Thoracic aorta (tissue), 2 donors: Measurements from ENCODE around the gene CTDSPL. TPM values are rescaled to one million over a fixed set of nuclear protein-coding genes. Genes with fewer than 3 reads are reported as not detected.

Source experiments
- ATAC-seq: fragments of 150-250 bp; one replicate; pipeline ENCODE4 v1.8.0; 2017; ENCODE audit warnings: low read depth; ENCODE audit not compliant: insufficient number of reproducible peaks, low FRiP score
- DNase-seq: peaks from one replicate; pipeline ENCODE4 v3.0.0-alpha.2; 2020; ENCODE audit warnings: low spot score
- H3K27ac ChIP-seq, 2 donors: fragments of 200-600 bp; sonication (generic); 1 replicate in 1 of 2; 2 replicates in 1 of 2; pipeline ENCODE4 v1.5.1; 2016; ENCODE audit warnings: mild to moderate bottlenecking in 2 of 2, moderate library complexity in 2 of 2
- H3K27me3 ChIP-seq: fragments of 200-600 bp; sonication (generic); replicated peaks from 2 replicates; pipeline ENCODE4 v1.6.0; 2016; ENCODE audit warnings: mild to moderate bottlenecking; ENCODE audit not compliant: insufficient read depth
- H3K36me3 ChIP-seq: fragments of 200-600 bp; sonication (generic); one replicate; pipeline ENCODE4 v1.5.1; 2016
- H3K4me1 ChIP-seq, 2 donors: fragments of 200-600 bp; sonication (generic); 1 replicate in 1 of 2; 2 replicates in 1 of 2; pipeline versions ENCODE4 v1.5.1 to v1.6.0; 2016; ENCODE audit warnings: low read depth in 2 of 2, mild to moderate bottlenecking in 1 of 2; ENCODE audit not compliant: control insufficient read depth in 1 of 2
- H3K4me3 ChIP-seq: fragments of 200-600 bp; sonication (generic); 2 replicates; pipeline ENCODE4 v1.5.1; 2016; ENCODE audit warnings: mild to moderate bottlenecking
- H3K9me3 ChIP-seq: fragments of 200-600 bp; sonication (generic); 2 replicates; pipeline ENCODE4 v1.5.1; 2016
- total RNA-seq, 2 donors: library from RNA; depleted of rRNA; stranded (reverse); fragments of >200 nt; gene quantifications; one replicate each; pipeline versions ENCODE4 v1.1.0 to v1.2.3, GENCODE V29; 2016
- TF ChIP-seq, protein P1 (sequence below): fragments of 200-600 bp; sonication (generic); IDR thresholded peaks from one replicate; pipeline ENCODE4 v1.5.1; 2019; ENCODE audit warnings: antibody characterized with exemption

CTDSPL gene
- total RNA-seq, 2 donors from 2014 or later: 55.0 to 59.6 TPM

GRCh38 chr3:37957539-37957936 is 95.9 kb downstream of the CTDSPL start:
- peaks cover 8% of the 10 kb centered on the region for H3K36me3 ChIP-seq
- H3K4me3 ChIP-seq: no peak overlapping the region
- TF ChIP-seq, protein P1, sequence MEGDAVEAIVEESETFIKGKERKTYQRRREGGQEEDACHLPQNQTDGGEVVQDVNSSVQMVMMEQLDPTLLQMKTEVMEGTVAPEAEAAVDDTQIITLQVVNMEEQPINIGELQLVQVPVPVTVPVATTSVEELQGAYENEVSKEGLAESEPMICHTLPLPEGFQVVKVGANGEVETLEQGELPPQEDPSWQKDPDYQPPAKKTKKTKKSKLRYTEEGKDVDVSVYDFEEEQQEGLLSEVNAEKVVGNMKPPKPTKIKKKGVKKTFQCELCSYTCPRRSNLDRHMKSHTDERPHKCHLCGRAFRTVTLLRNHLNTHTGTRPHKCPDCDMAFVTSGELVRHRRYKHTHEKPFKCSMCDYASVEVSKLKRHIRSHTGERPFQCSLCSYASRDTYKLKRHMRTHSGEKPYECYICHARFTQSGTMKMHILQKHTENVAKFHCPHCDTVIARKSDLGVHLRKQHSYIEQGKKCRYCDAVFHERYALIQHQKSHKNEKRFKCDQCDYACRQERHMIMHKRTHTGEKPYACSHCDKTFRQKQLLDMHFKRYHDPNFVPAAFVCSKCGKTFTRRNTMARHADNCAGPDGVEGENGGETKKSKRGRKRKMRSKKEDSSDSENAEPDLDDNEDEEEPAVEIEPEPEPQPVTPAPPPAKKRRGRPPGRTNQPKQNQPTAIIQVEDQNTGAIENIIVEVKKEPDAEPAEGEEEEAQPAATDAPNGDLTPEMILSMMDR: no peak
- no peaks in the 10 kb centered on the region for H3K27me3 ChIP-seq
- H3K4me1 ChIP-seq: peaks cover 18 to 38% of the 10 kb centered on the region in 2 donors
- peak overlapping the region; percentile 69 to 76 for H3K27ac ChIP-seq
- H3K9me3 ChIP-seq: no peaks in the 10 kb centered on the region
- no peak for ATAC-seq
- no peak for DNase-seq

DNA sequence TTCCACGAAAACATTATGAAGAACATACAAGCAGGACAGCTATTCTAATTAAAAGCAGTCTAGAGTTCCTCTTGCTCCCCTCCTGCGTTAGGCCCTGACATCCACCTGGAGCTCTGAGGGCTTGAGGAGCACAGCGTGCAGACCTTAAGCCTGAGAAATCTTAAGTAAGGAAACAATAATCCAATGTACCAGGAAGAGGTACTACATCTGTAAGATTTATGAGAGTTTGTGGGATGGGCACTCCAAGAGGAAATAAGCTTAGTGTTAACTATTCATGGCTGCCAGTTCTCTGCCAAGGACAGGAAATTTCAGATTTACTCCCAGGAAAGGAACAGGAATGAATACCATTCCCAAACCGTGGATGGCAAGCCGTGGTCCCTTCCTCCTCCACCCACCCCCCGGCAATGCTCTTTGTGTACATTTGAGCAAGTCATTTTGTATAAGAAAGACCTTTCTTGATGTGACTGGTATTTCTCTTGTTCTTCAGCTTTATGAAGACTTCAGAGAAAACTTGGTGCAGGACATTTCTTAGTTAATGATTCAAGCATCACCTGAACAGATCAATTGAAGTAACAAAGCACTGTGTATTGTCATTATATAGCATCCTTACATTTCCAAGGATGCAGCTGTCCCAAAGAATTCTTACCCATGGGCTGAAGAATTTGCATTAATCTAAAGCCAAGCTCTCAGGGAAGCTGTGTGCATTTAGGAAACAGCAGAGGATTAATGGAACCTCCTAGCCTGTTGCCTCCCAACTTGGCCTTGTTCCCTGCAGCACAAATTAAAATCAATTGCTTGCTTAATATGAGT is 100.1 kb downstream of the CTDSPL start:
- H3K36me3 ChIP-seq: no peaks in the 10 kb centered on the region
- ATAC-seq: no peak
- H3K4me1 ChIP-seq: peaks cover 7 to 30% of the 10 kb centered on the region in 2 donors
- no peak overlapping the region for H3K4me3 ChIP-seq
- H3K9me3 ChIP-seq: no peaks in the 10 kb centered on the region
- no peaks in the 10 kb centered on the region for H3K27me3 ChIP-seq
- TF ChIP-seq, protein P1: no peak
- H3K27ac ChIP-seq: peak overlapping the region in 1 of 2 donors; percentile 13
- no peak for DNase-seq

- DNase-seq (no peak), ATAC-seq (no peak)
- Histone ChIP-seq H3K27me3 (no peaks in the 10 kb centered on the region), H3K27ac (peak overlapping the region in 1 of 2 donors; percentile 11), H3K36me3 (no peaks in the 10 kb centered on the region), H3K4me1 (peaks cover 6 to 28% of the 10 kb centered on the region in 2 donors), H3K9me3 (no peaks in the 10 kb centered on the region), H3K4me3 (no peak overlapping the region)
- TF ChIP-seq, protein P1: no peak
These were observed 101.3 kb downstream of the CTDSPL start for GRCh38 chr3:37963016-37963415.

DNA sequence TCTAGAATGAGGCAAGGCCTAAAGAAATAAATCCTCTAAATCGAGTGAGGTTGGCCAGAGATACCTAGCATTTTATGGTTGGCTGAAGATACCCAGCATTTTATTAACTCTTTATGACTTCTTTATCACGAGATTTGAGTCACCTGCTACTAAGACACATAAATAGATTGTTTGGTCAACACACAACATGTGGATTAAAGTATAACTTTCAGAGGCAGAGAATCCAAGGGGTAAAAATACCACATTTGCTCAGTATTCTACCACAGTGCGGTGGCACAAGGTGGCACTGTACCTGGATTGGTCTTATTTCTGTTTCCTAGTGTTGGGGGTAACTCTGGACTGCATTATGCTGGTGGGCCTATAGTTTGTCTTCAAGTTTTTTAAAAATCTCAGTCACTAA is 102.0 kb downstream of the CTDSPL start:
- H3K27ac ChIP-seq: peak overlapping the region in 1 of 2 donors; percentile 11
- ATAC-seq (no peak), DNase-seq (no peak)
- TF ChIP-seq, protein P1: no peak
- H3K36me3 ChIP-seq: no peaks in the 10 kb centered on the region
- no peaks in the 10 kb centered on the region for H3K9me3 ChIP-seq
- H3K4me1 ChIP-seq: peaks cover 6 to 28% of the 10 kb centered on the region in 2 donors
- H3K27me3 ChIP-seq: no peaks in the 10 kb centered on the region
- no peak overlapping the region for H3K4me3 ChIP-seq

DNA sequence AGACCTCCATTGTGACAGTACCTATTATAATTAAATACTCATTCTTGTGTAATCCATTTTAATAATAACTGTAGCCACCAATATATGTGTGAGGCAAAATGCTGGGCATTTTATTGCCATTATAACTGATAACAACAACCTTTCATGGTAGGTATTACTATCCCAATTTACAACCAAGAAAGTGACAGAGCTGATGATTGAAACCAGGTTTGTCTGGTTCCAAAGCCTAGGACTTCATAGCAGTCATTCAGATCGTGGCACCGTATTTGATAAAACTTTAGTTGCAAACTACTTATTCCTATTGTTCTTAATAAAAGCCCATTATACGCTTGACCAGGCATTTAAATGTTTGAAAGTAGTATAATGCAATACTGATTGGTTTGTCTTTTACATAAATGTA is 102.5 kb downstream of the CTDSPL start:
- H3K36me3 ChIP-seq: no peaks in the 10 kb centered on the region
- no peak overlapping the region for H3K27ac ChIP-seq
- TF ChIP-seq, protein P1: no peak
- H3K4me1 ChIP-seq: peaks cover 6 to 33% of the 10 kb centered on the region in 2 donors
- H3K9me3 ChIP-seq: no peaks in the 10 kb centered on the region
- H3K4me3 ChIP-seq: no peak overlapping the region
- H3K27me3 ChIP-seq: no peaks in the 10 kb centered on the region
- ATAC-seq: no peak
- no peak for DNase-seq
